IMR-90 (cell line): Measurements from ENCODE around the gene MXRA8. TPM values are rescaled to one million over a fixed set of nuclear protein-coding genes. Genes with fewer than 3 reads are reported as not detected.
A peak's percentile ranks its signal among the peaks of the same experiment; 100 is the strongest.

Source experiments
- ATAC-seq: fragments of 200-7000 bp; cut with Tn5 transposase; 2 replicates; pipeline ENCODE4 v1.9.1; 2020; ENCODE audit warnings: low read depth, mild to moderate bottlenecking, moderate library complexity
- BruUV-seq: library from RNA; stranded (reverse); fragments of 400-500 nt; replicated peaks from 2 replicates; lab custom pipeline; 2021; lab: Mats Ljungman, UMichigan
- CTCF ChIA-PET: fragments of 300-600 bp; formaldehyde crosslinking; extraction: SDS; loops from one replicate; lab custom pipeline; 2021; ENCODE audit warnings: antibody characterized with exemption; lab: Yijun Ruan, JAX
- POLR2A ChIA-PET: fragments of 300-600 bp; sonication (Branson Sonifier 250); formaldehyde crosslinking; loops from one replicate; lab custom pipeline; 2022; ENCODE audit warnings: antibody characterized with exemption; ENCODE audit not compliant: unreplicated experiment; lab: Charles Lee
- DNase-seq: peaks from one replicate; pipeline ENCODE4 v3.0.0; 2013
- H2AFZ ChIP-seq: replicated peaks from 2 replicates; pipeline ENCODE3; 2013; ENCODE audit warnings: low read length, mild to moderate bottlenecking; ENCODE audit not compliant: poor library complexity
- H2AK5ac ChIP-seq: 2 replicates; pipeline ENCODE4 v1.6.1; 2013; ENCODE audit warnings: low read depth, low read length, inconsistent platforms
- H2AK9ac ChIP-seq: replicated peaks from 2 replicates; pipeline ENCODE3; 2013; ENCODE audit warnings: mild to moderate bottlenecking, low read depth, low read length, moderate library complexity; ENCODE audit not compliant: poor library complexity
- H2BK120ac ChIP-seq: 2 replicates; pipeline ENCODE4 v1.6.1; 2013; ENCODE audit warnings: low read depth, low read length, inconsistent platforms
- H2BK15ac ChIP-seq: 3 replicates; pipeline ENCODE4 v1.6.1; 2013; ENCODE audit warnings: low read depth, low read length, inconsistent platforms
- H2BK20ac ChIP-seq: 2 replicates; pipeline ENCODE4 v1.6.1; 2013; ENCODE audit warnings: low read depth, mild to moderate bottlenecking, inconsistent platforms, low read length, moderate library complexity
- H2BK5ac ChIP-seq: 2 replicates; pipeline ENCODE4 v1.6.1; 2013; ENCODE audit warnings: mild to moderate bottlenecking, low read depth, low read length, inconsistent platforms; ENCODE audit not compliant: poor library complexity, severe bottlenecking
- H3K14ac ChIP-seq: replicated peaks from 2 replicates; pipeline ENCODE4 v1.6.1; 2013; ENCODE audit warnings: low read depth, low read length, inconsistent platforms
- H3K18ac ChIP-seq: 2 replicates; pipeline ENCODE4 v1.6.1; 2013; ENCODE audit warnings: low read depth, low read length, control low read depth
- H3K23ac ChIP-seq: 2 replicates; pipeline ENCODE4 v1.6.1; 2013; ENCODE audit warnings: low read depth, low read length, inconsistent platforms
- H3K27ac ChIP-seq: 2 replicates; pipeline ENCODE4 v1.5.1; 2013; ENCODE audit warnings: mild to moderate bottlenecking, control low read depth, low read length; ENCODE audit not compliant: insufficient read depth
- H3K27me3 ChIP-seq: 2 replicates; pipeline ENCODE4 v1.6.1; 2013; ENCODE audit warnings: low read length; ENCODE audit not compliant: control insufficient read depth, insufficient read depth
- H3K36me3 ChIP-seq: 2 replicates; pipeline ENCODE4 v1.6.1; 2013; ENCODE audit warnings: low read length, mixed read lengths; ENCODE audit not compliant: control insufficient read depth, insufficient read depth
- H3K4ac ChIP-seq: 2 replicates; pipeline ENCODE4 v1.6.1; 2013; ENCODE audit warnings: low read depth, low read length, inconsistent platforms
- H3K4me1 ChIP-seq: 2 replicates; pipeline ENCODE4 v1.6.1; 2013; ENCODE audit warnings: low read length, mixed read lengths; ENCODE audit not compliant: control insufficient read depth, insufficient read depth
- H3K4me2 ChIP-seq: 2 replicates; pipeline ENCODE4 v1.6.1; 2013; ENCODE audit warnings: low read depth, mild to moderate bottlenecking, control low read depth, low read length, moderate library complexity
- H3K4me3 ChIP-seq: 2 replicates; pipeline ENCODE4 v1.5.1; 2013; ENCODE audit warnings: low read depth, mild to moderate bottlenecking, control low read depth, low read length, moderate library complexity; ENCODE audit not compliant: insufficient read depth
- H3K56ac ChIP-seq: 2 replicates; pipeline ENCODE4 v1.6.1; 2013; ENCODE audit warnings: low read length, inconsistent platforms; ENCODE audit not compliant: insufficient read depth; ENCODE audit errors: extremely low read depth
- H3K79me1 ChIP-seq, 2 experiments: 2 replicates each; pipeline ENCODE4 v1.6.1; 2013; ENCODE audit warnings: low read length in 2 of 2, inconsistent platforms in 1 of 2, low read depth in 1 of 2
- H3K9ac ChIP-seq: 2 replicates; pipeline ENCODE4 v1.6.1; 2013; ENCODE audit warnings: low read depth, low read length, control low read depth
- H3K9me1 ChIP-seq: 2 replicates; pipeline ENCODE4 v1.6.1; 2013; ENCODE audit warnings: low read length, inconsistent platforms; ENCODE audit not compliant: insufficient read depth
- H3K9me3 ChIP-seq: 2 replicates; pipeline ENCODE4 v1.6.1; 2013; ENCODE audit warnings: low read length; ENCODE audit not compliant: control insufficient read depth, insufficient read depth
- H4K20me1 ChIP-seq: 2 replicates; pipeline ENCODE4 v1.6.1; 2013; ENCODE audit warnings: low read length, inconsistent platforms; ENCODE audit not compliant: insufficient read depth
- H4K5ac ChIP-seq: 2 replicates; pipeline ENCODE4 v1.6.1; 2013; ENCODE audit warnings: mild to moderate bottlenecking, low read depth, low read length, control low read depth
- H4K8ac ChIP-seq, 2 experiments: 2 replicates each; pipeline ENCODE4 v1.6.1; 2013; ENCODE audit warnings: low read depth in 2 of 2, low read length in 2 of 2, control low read depth in 1 of 2, inconsistent platforms in 1 of 2
- H4K91ac ChIP-seq: 2 replicates; pipeline ENCODE4 v1.6.1; 2013; ENCODE audit warnings: low read depth, low read length, inconsistent platforms; ENCODE audit not compliant: insufficient read depth
- BHLHE40 ChIP-seq: fragments of 150-350 bp; IDR thresholded peaks from 2 replicates; pipeline ENCODE4 v1.6.1; 2016; ENCODE audit warnings: mild to moderate bottlenecking, low read depth, low read length
- CEBPB ChIP-seq: IDR thresholded peaks from 2 replicates; pipeline ENCODE4 v1.6.1; 2012; ENCODE audit warnings: low read depth, low read length, improper control_type of control experiment
- CHD1 ChIP-seq: IDR thresholded peaks from 2 replicates; pipeline ENCODE4 v1.6.1; 2012; ENCODE audit warnings: low read depth, low read length, improper control_type of control experiment
- MAFK ChIP-seq: IDR thresholded peaks from 2 replicates; pipeline ENCODE4 v1.6.1; 2012; ENCODE audit warnings: low read depth, low read length, improper control_type of control experiment
- MAZ ChIP-seq: IDR thresholded peaks from 2 replicates; pipeline ENCODE4 v1.6.1; 2012; ENCODE audit warnings: low read depth, mild to moderate bottlenecking, low read length, improper control_type of control experiment, moderate library complexity, borderline replicate concordance
- MXI1 ChIP-seq: IDR thresholded peaks from 2 replicates; pipeline ENCODE4 v1.6.1; 2012; ENCODE audit warnings: low read depth, mild to moderate bottlenecking, low read length, moderate library complexity, borderline replicate concordance
- NFE2L2 ChIP-seq: fragments of 150-350 bp; IDR thresholded peaks from 2 replicates; pipeline ENCODE4 v1.6.1; 2016; ENCODE audit warnings: low read depth, mild to moderate bottlenecking, low read length
- RAD21 ChIP-seq: IDR thresholded peaks from 2 replicates; pipeline ENCODE4 v1.6.1; 2012; ENCODE audit warnings: low read length, improper control_type of control experiment
- SMC3 ChIP-seq: fragments of 150-350 bp; IDR thresholded peaks from 2 replicates; pipeline ENCODE4 v1.6.1; 2016; ENCODE audit warnings: low read depth, mild to moderate bottlenecking, antibody characterized with exemption, low read length, moderate library complexity
- whole genome bisulfite sequencing, 2 experiments: methylation state at CpG; one replicate each; pipeline versions ENCODE4 v1.1.5 to v1.1.7; 2013; ENCODE audit warnings: missing lambda C conversion rate in 2 of 2; ENCODE audit not compliant: insufficient read length in 1 of 2; ENCODE audit errors: extremely low coverage in 2 of 2; 5-methylcytosine and 5-hydroxymethylcytosine counted together
- dilution Hi-C: fragments of 300-500 bp; cut with HindIII; formaldehyde crosslinking; loops from one replicate; pipeline ENCODE4 v1.14.3; 2018; ENCODE audit warnings: low sequenced_read_pairs; ENCODE audit not compliant: unreplicated experiment
- in situ Hi-C: fragments of 300-500 bp; cut with MboI; formaldehyde crosslinking; loops from 3 replicates; pipeline ENCODE4 v1.14.3; 2019; ENCODE audit warnings: low sequenced_read_pairs, inconsistent platforms, mixed read lengths
- intact Hi-C: fragments of 100-400 bp; cut with micrococcal nuclease; formaldehyde crosslinking; loops from 2 replicates; pipeline ENCODE4 v1.10.0; 2022
- polyA plus RNA-seq, 3 experiments: library from polyadenylated mRNA; depleted of rRNA; stranded (reverse); fragments of >200 nt; gene quantifications; 2 replicates each; pipeline ENCODE4 v1.2.3, GENCODE V29; 2012; ENCODE audit warnings: low replicate concordance in 1 of 3
- total RNA-seq: library from RNA; depleted of rRNA; stranded (reverse); fragments of >200 nt; gene quantifications from 2 replicates; pipeline ENCODE4 v1.2.3, GENCODE V29; 2012

Gene MXRA8
- total and polyA plus RNA-seq, 2 of the 4 experiments (the other 2 are of a cell fraction), result 92.5 to 469 TPM

DNA sequence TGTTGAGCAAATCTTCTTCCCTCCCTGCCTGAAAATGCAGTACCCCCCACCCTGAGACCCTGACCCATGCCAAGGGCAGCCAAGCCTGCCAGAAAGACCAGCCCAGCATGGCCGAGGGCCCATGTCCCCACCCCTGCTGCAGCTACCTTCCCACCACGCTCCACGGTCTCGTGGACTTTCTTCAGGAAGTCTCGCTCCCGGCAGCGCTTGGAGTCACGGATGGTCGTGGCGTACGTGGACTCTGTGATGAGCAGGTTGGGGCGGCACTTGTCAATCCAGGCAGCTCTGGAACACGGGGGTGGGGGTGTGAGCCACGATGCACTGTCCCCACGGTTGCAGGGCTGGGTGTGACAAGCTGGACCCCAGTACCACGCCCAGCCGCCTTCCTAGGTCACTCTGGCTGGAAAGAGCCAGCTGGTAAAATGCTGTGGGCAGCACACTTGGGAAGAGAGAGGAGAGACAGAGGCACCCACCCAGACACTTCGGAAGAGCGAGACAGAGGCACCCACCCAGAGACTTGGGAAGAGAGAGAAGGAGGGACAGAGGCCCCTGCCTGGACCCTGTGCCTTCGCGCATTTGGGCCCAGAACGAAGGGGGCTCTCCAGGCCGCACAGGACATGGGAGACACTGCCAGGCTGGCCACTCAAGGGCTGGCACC is 43.5 kb downstream of the MXRA8 start:
- Histone ChIP-seq H4K8ac (no peak overlapping the region), H2BK120ac (no peak overlapping the region), H3K4me2 (no peak overlapping the region), H2BK5ac (no peak overlapping the region), H3K36me3 (peaks cover 72% of the 10 kb centered on the region), H3K14ac (no peak overlapping the region), H2BK20ac (no peak overlapping the region), H2BK15ac (no peak overlapping the region), H3K4me3 (no peak overlapping the region), H2AK9ac (peak overlapping the region; percentile 72), H3K9me1 (peaks cover 4% of the 10 kb centered on the region), H3K4me1 (peaks cover 8% of the 10 kb centered on the region; the same call in 1 of the 2 replicates), H3K27ac (no peak overlapping the region), H4K5ac (no peak overlapping the region), H3K9ac (no peak overlapping the region), H3K18ac (no peak overlapping the region), H4K91ac (no peak overlapping the region), H3K4ac (no peak overlapping the region), H2AK5ac (no peak overlapping the region), H3K23ac (no peak overlapping the region), H3K9me3 (no peaks in the 10 kb centered on the region), H2AFZ (peak overlapping the region; percentile 58), H4K20me1 (peaks cover 57% of the 10 kb centered on the region), H3K56ac (no peak overlapping the region), H3K27me3 (no peaks in the 10 kb centered on the region), H3K79me1 (peaks cover 16 to 58% of the 10 kb centered on the region in 2 experiments)
- TF ChIP-seq CHD1 (no peak), NFE2L2 (no peak), RAD21 (no peak), BHLHE40 (no peak), MXI1 (no peak), MAZ (no peak), SMC3 (no peak), MAFK (no peak), CEBPB (no peak)
- DNase-seq (no peak), ATAC-seq (no peak)
- in situ Hi-C loops (no loop called here), dilution Hi-C loops (no loop called here), intact Hi-C loops (no loop called here)
- POLR2A ChIA-PET, result no interaction called here
- WGBS, 2 experiments, result 94% methylated on average over 14 of the region's 23 CpGs; no CpG with 5 or more reads in 1 of the 2 experiments
- CTCF ChIA-PET, result no interaction called here
- no TSS peak for BruUV-seq
